ENCODE data around the gene KIAA1217.

- TF ChIP-seq POLR2A (IDR thresholded peaks at IDR 0.05) (no peak), CTCF (IDR thresholded peaks at IDR 0.05) (no peak), POLR2AphosphoS5 (IDR thresholded peaks at IDR 0.05) (no peak)
These were observed 216.2 kb downstream of the KIAA1217 start for GRCh38 chr10:24425151-24425550.

Measured in prostate gland (tissue), 2 donors.